Left lung (tissue), 10 donors: ENCODE measurements around the gene PLXDC2. TPM values are rescaled to one million over a fixed set of nuclear protein-coding genes. Genes with fewer than 3 reads are reported as not detected.

ENCODE experiments used
- ATAC-seq: fragments of 200-7000 bp; cut with Tn5 transposase; one replicate; pipeline ENCODE4 v1.9.1; 2020; ENCODE audit warnings: moderate library complexity
- DNase-seq, 4 donors: peaks; one replicate each; pipeline ENCODE4 v3.0.0-alpha.2; 2013 to 2020
- H3K27ac ChIP-seq, 2 donors: fragments of 200-600 bp; sonication (generic) in 1 of 2; one replicate each; pipeline versions ENCODE4 v1.5.0 to v1.8.0; 2020 to 2021
- H3K27me3 ChIP-seq, 2 donors: fragments of 200-600 bp; sonication (generic) in 1 of 2; one replicate each; pipeline versions ENCODE4 v1.5.0 to v1.8.0; 2020 to 2021
- H3K36me3 ChIP-seq, 2 donors: fragments of 200-600 bp; sonication (generic) in 1 of 2; one replicate each; pipeline versions ENCODE4 v1.5.0 to v1.8.0; 2020 to 2021
- H3K4me1 ChIP-seq, 2 donors: fragments of 200-600 bp; one replicate each; pipeline ENCODE4 v1.8.0; 2021
- H3K4me3 ChIP-seq, 2 donors: fragments of 200-600 bp; sonication (generic) in 1 of 2; one replicate each; pipeline versions ENCODE4 v1.5.0 to v1.8.0; 2020 to 2021; ENCODE audit warnings: mild to moderate bottlenecking in 1 of 2
- H3K9me3 ChIP-seq, 2 donors: fragments of 200-600 bp; sonication (generic) in 1 of 2; one replicate each; pipeline versions ENCODE4 v1.5.0 to v1.8.0; 2020 to 2021
- intact Hi-C, 2 donors: fragments of 100-400 bp; cut with DNase I; formaldehyde crosslinking; loops; one replicate each; pipeline versions ENCODE4 v1.11.2 to v1.14.2; 2022
- polyA plus RNA-seq, 6 donors: library from polyadenylated mRNA; unstranded; fragments of 120-200 nt; gene quantifications; one replicate each; pipeline ENCODE4 v1.2.1, GENCODE V29; 2013; ENCODE audit not compliant: insufficient read length in 6 of 6
- total RNA-seq, 2 donors: library from RNA; stranded (reverse); fragmentation: NEBNext Ultra II Directional; extraction: Animal tissue kit (Norgen Biotek cat#: 25700); gene quantifications; one replicate each; pipeline ENCODE4 v1.2.1, GENCODE V29; 2021
- TF ChIP-seq, protein P1 (sequence below), 2 donors: fragments of 200-600 bp; sonication (generic) in 1 of 2; IDR thresholded peaks; one replicate each; pipeline versions ENCODE4 v1.5.0 to v1.8.0; 2021; ENCODE audit warnings: antibody characterized with exemption in 2 of 2
- donor health status: DM: no; HTN: yes; CAD: no.
- donor health status: DM: no; HTN: no; CAD: no.

The PLXDC2 gene
- total and polyA plus RNA-seq, 8 donors: 85.3 to 127 (median 112) TPM

DNA sequence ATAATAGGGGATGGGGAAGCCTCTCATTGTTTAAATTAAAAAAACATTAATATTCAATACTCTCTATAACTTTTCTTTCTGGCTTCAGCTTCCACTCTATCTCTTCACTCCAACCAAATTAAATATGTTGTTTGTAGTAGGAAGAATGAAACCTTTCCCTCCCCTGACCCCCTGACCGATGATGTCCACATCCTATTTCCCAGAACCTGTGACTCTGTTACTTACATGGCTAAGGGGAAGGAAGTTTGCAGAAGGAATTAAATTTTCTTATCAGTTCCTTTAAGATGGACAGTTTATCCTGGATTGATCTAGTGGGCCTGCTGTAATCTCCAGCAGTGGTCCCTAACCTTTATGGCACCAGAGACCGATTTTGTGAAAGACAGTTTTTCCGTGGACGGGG, 130.0 kb downstream of the PLXDC2 start:
- no peaks in the 10 kb centered on the region for H3K9me3 ChIP-seq
- H3K4me1 ChIP-seq: peaks cover 14 to 20% of the 10 kb centered on the region in 2 donors
- no peaks in the 10 kb centered on the region for H3K36me3 ChIP-seq
- intact Hi-C loops: no loop called here
- ATAC-seq (no peak), DNase-seq (no peak)
- H3K27ac ChIP-seq: no peak overlapping the region
- TF ChIP-seq, protein P1, sequence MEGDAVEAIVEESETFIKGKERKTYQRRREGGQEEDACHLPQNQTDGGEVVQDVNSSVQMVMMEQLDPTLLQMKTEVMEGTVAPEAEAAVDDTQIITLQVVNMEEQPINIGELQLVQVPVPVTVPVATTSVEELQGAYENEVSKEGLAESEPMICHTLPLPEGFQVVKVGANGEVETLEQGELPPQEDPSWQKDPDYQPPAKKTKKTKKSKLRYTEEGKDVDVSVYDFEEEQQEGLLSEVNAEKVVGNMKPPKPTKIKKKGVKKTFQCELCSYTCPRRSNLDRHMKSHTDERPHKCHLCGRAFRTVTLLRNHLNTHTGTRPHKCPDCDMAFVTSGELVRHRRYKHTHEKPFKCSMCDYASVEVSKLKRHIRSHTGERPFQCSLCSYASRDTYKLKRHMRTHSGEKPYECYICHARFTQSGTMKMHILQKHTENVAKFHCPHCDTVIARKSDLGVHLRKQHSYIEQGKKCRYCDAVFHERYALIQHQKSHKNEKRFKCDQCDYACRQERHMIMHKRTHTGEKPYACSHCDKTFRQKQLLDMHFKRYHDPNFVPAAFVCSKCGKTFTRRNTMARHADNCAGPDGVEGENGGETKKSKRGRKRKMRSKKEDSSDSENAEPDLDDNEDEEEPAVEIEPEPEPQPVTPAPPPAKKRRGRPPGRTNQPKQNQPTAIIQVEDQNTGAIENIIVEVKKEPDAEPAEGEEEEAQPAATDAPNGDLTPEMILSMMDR (IDR thresholded peaks at IDR 0.05): no peak
- no peaks in the 10 kb centered on the region for H3K27me3 ChIP-seq
- no peak overlapping the region for H3K4me3 ChIP-seq

DNA sequence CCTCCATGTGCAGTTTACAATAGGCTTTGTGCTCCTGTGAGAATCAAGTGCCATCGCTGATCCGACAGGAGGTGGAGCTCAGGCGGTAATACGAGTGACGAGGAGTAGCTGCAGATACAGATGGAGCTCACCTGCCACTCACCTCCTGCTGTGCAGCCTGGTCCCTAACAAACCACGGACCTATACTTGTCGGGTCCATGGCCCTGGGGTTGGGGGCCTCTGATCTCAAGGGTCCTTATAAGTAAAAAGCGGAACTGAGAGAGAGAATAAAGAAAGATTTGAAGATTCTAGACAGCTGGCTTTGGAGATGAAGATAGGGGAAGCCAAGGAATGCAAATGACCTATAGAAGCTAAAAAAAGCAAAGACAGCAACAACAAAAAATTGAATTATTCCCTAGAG, 130.6 kb downstream of the PLXDC2 start:
- H3K27ac ChIP-seq: no peak overlapping the region
- no peaks in the 10 kb centered on the region for H3K36me3 ChIP-seq
- peaks cover 14 to 20% of the 10 kb centered on the region in 2 donors for H3K4me1 ChIP-seq
- ATAC-seq (no peak), DNase-seq (no peak)
- no peaks in the 10 kb centered on the region for H3K27me3 ChIP-seq
- H3K4me3 ChIP-seq: no peak overlapping the region
- intact Hi-C loops: no loop called here
- TF ChIP-seq, protein P1 (IDR thresholded peaks at IDR 0.05): no peak
- no peaks in the 10 kb centered on the region for H3K9me3 ChIP-seq

DNA sequence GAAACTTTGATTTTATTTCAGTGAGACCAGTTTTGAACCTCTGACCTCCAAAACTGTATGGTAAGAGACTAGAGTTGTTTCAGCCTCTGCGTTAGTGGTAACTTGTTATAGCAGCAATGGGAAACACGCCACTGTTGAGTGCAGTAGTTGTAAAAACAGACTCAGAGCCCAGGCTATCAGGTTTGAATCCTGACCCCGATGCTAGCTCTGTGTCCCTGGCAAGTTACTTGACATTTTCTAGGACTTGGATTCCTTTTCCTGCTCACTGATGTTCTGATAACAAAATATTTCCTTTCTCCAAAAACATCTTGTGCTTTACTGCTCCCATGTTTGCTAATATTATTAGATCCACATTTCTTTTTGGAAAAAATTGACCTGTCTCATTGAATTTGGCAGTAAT, 131.0 kb downstream of the PLXDC2 start:
- TF ChIP-seq, protein P1 (IDR thresholded peaks at IDR 0.05): no peak
- no peak for DNase-seq
- Histone ChIP-seq H3K36me3 (no peaks in the 10 kb centered on the region), H3K27ac (no peak overlapping the region), H3K4me1 (peaks cover 10 to 20% of the 10 kb centered on the region in 2 donors), H3K27me3 (no peaks in the 10 kb centered on the region), H3K9me3 (no peaks in the 10 kb centered on the region), H3K4me3 (no peak overlapping the region)
- ATAC-seq: no peak
- intact Hi-C loops: no loop called here

DNA sequence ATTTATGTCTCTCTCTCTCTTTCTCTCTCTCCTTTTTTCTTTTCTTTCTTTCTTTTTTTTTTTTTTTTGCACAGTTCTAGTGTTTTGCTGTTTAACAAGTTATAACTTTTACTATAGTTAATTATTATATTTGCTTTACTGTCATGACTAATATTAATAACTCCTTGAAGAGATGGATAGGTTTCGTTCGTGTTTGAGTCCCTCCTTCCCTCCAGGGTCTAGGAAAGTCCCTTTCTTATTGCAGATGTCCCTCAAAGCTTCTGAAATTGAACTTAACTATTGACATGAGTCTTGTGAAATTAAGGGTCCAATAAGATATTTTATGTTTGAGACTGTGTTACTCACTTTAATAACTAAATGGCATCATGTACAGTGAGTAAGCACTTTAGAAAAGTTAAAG, 131.4 kb downstream of the PLXDC2 start:
- no peaks in the 10 kb centered on the region for H3K9me3 ChIP-seq
- DNase-seq: no peak
- H3K27me3 ChIP-seq: no peaks in the 10 kb centered on the region
- H3K4me3 ChIP-seq: no peak overlapping the region
- TF ChIP-seq, protein P1 (IDR thresholded peaks at IDR 0.05): no peak
- ATAC-seq: no peak
- no peaks in the 10 kb centered on the region for H3K36me3 ChIP-seq
- intact Hi-C loops: no loop called here
- H3K27ac ChIP-seq: no peak overlapping the region
- H3K4me1 ChIP-seq: peaks cover 10 to 20% of the 10 kb centered on the region in 2 donors

DNA sequence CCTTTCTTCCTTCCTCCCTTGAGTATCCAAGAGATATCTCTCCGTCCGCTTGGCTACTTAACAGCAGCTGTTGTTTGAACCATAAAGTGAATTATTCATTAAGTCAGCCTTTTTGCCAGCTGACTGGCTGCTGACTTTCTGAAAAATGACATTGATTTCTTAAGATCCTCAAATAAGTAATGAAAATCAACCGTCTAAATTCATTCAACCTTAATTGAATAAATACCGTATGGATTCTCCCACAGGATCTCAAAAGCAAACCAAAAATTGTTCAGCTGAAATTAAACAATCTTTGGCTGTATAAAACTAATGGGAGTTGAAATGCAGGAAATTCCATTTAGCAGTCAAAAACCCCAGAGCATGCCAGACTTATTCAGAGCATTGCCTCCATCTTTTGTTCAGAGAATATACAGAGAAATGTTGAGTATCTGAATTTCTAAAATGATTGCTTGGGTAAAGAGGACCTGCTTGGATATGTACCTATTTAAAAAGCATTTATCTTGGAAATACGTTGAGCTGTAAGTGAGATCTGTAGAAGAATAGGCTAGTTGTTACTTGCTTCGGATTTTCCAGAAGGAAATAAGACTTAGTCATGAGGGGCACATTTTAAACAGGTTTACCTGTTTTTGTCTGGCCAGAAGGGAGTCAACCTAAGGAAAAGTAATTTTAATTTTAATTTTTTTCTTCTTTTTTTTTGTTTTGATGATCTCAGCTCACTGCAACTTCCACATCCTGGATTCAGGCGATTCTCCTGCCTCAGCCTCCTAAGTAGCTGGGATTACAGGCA, 136.2 kb downstream of the PLXDC2 start:
- intact Hi-C loops: no loop called here
- Histone ChIP-seq H3K9me3 (no peaks in the 10 kb centered on the region), H3K4me3 (no peak overlapping the region), H3K27me3 (no peaks in the 10 kb centered on the region), H3K4me1 (peaks cover 0 to under 1% of the 10 kb centered on the region in 2 donors), H3K27ac (peak overlapping the region in 1 of 2 donors; percentile 40), H3K36me3 (no peaks in the 10 kb centered on the region)
- TF ChIP-seq, protein P1 (IDR thresholded peaks at IDR 0.05): no peak
- no peak for DNase-seq
- no peak for ATAC-seq
